Activated T-helper 1 cell treated with Interleukin-2 at 50 U/mL for 16 hours (primary cell): ENCODE measurements around the gene SERPINB1.

Experiments
- DNase-seq: peaks from one replicate; pipeline ENCODE4 v3.0.0-alpha.2; 2020; ENCODE audit warnings: low read depth

The SERPINB1 gene

DNA sequence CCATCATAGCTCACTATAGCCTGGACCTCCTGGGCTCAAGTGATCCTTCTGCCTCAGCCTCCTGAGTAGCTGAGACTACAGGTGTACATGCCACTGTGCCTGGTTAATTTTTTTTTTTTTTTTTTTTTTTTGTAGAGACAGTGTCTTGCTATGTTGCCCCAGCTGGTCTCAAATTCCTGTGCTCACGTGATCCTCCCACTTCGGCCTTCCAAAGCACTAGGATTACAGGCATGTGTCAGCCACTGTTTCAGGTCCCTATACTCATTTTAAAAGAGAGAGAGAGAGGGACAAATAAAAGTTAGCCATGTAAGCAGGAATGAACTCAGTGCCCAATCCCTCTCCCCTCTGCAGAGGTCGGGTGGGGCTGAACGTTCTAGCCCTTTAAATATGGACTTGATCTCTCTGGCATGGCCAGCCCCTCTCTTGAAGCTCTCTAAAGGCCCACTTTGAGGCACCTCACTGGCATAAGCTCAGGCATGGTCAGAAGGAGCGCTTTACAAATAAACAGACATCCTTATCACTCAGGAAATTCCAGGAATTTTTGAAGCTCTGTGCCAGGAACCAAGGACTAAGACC lies 9.0 kb upstream of the SERPINB1 start:
- no peak for DNase-seq

- peak; percentile 51 for DNase-seq
Measured at GRCh38 chr6:2848851-2849250, 7.2 kb upstream of the SERPINB1 start.

- no peak for DNase-seq
Measured at GRCh38 chr6:2845880-2846208, 4.2 kb upstream of the SERPINB1 start.

DNA sequence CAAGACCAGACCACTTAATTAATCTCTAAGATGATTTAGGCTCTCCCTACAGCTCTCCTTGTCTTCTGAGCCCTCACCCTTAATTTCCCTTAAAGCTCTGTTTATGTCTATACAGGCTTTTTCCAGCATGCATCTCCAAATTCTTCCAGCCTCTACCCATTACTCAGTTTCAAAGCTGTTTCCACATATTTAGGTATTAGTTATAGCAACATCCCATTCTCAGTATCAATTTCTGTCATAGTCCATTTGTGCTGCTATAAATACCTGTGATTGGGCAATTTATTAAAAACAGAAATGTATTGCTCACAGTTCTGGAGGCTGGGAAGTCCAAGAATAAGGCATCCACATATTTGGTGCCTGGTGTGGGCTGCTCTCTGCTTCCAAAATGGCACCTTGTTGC lies 2.3 kb upstream of the SERPINB1 start:
- DNase-seq = no peak

DNA sequence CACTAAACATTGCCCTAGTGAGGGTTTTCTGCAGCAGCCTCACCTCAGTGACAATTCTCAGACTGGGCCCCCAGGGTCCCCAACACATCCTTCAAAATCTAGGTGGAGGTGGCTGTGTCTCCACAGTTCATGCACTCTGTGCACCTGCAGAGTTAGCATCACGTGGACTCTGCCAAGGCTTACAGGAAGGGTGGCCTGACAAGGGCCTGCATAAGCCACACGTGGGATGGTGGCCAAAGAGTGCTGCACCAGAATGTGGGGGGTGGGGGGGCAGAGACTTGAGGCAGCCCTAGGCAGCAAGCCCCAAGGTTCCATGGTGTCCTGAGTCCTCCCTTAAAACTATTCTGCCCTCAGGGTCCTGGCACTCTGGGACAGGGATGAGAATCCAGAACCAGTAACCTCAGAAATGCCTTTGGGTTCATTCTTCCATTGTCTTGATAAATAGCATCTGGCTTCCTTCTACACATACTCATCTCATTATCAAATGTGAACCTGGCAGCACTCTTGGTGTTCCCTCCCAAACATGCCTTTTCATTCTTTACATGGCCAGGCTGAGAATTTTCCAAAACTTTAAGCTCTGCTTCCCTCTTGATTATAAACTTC lies 1.6 kb upstream of the SERPINB1 start:
- DNase-seq = no peak

GRCh38 chr6:2842139-2842552 lies 483 bp upstream of the SERPINB1 start:
- no peak for DNase-seq

DNA sequence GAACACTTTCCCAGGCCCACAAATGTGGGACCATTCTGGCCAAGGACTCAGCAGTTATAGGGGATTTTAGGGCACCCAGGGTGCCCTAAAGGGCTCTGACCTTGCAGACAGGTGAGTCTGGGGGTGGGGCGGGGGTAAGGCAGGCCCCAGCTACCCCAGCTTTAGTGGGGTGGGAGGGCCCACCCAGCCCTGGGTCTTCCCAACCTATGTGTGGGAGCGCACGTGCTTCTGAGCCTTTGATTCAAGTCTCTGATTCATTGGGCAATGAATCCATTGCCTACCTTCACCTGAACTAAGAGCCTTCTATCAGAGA lies 958 bp downstream of the SERPINB1 start:
- DNase-seq = no peak

DNA sequence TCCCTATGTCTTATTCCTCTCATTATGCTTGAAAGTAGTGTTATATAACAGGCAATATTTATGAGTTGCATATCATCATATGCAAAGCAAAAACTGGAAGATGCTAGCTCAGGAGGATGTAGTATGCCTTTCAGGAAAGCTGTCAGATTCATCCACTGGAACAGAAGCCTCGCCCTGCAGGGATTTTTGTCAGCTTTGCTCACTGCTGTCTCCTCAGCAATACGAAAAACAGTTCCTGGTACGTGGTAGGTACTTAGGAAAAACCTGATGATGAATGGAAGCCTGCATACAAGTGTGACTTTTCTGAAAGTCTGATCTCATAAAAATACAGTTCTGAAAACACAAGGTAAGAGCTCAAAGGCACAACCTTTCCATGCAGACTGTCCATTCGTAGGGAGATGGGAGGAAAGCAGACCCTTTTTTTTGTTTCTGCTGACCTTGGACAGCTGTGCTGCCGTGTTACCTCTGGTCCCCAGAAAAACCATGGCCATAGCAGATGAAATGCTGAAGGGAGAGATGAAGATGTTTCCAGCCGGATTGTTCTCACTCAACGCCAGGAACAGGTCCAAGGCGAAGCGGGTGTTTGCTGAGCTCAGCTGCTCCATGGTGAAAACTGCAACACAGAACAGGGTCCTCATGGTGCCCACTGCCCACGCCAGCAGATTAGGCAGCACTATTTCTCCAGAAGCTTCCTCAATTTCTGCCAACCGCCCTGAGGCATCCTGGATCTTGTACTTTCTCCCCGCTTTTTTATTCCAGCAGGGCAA lies 1.5 kb downstream of the SERPINB1 start:
- no peak for DNase-seq

- DNase-seq = no peak
Measured at GRCh38 chr6:2839195-2839981, 2.3 kb downstream of the SERPINB1 start.

- no peak for DNase-seq
Measured at GRCh38 chr6:2838251-2838650, 3.4 kb downstream of the SERPINB1 start.

- DNase-seq = no peak
Measured at GRCh38 chr6:2834262-2834661, 7.4 kb downstream of the SERPINB1 start.

GRCh38 chr6:2831392-2831791 lies 10.3 kb downstream of the SERPINB1 start:
- DNase-seq = no peak

DNA sequence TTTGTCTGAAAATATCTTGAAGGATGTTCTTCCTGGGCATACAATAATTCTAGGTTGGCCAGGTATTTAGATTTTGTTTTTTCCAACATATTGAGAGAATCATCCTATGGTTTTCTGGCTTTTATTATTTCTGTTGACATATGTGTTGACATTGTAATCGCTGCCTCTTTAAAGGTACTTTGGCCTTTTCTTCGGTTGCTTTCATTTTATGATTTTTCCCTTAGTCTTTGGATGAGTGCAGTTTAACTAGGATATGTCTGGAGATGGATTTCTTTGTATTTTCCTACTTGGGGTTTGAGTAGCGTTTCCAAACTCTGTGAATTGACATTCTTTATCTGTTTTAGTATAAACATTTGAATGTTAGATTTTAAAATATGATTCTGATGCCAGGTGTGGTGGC lies 11.5 kb downstream of the SERPINB1 start:
- DNase-seq = no peak

- DNase-seq = no peak
Measured at GRCh38 chr6:2829253-2829652, 12.4 kb downstream of the SERPINB1 start.

- no peak for DNase-seq
Measured at GRCh38 chr6:2828629-2829028, 13.0 kb downstream of the SERPINB1 start.

DNA sequence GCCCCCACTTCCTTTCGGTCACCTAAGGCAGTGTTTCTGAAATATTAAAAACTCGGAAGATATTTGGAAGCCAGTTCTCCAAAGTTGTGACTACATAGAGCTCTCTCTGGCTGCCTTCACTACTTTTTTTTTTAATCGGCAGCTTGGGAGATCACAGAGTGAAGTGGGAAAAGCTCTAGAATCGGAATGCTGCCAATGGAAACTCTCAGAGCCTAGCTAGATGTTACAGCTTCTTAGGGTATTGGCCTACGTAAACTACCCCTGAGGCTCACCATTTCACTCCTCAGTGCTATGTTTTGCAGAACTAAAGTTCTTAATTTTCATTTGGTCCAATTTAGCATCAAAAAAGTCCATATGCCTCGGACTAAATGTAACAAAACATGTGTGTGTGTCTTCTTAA lies 14.5 kb downstream of the SERPINB1 start:
- no peak for DNase-seq

DNA sequence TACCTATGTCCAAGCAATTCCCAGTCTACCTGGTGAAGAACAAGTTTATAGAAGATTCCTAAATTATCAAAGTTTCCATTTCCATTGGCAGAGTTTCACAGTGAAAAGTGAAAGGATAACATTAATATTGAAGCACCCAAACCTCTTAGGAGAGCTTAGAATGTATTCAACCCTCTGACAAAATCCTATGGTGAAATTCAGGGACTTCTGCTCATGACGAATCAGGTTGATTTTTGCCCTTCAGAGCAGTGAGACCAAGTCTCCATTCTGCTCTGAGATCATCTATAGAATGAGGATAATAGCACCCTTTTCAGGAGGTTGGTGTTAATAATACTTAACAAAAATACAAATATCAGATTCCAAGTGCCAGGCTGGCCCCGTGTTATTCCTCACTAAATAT lies 15.5 kb downstream of the SERPINB1 start:
- DNase-seq = no peak

GRCh38 chr6:2823104-2823850 lies 18.4 kb downstream of the SERPINB1 start:
- DNase-seq = no peak

- no peak for DNase-seq
Measured at GRCh38 chr6:2821554-2821953, 20.1 kb downstream of the SERPINB1 start.

- no peak for DNase-seq
Measured at GRCh38 chr6:2820415-2820814, 21.2 kb downstream of the SERPINB1 start.

- no peak for DNase-seq
Measured at GRCh38 chr6:2819978-2820377, 21.7 kb downstream of the SERPINB1 start.

GRCh38 chr6:2819115-2819514 lies 22.5 kb downstream of the SERPINB1 start:
- no peak for DNase-seq
